ENCODE data around the gene CD22.

DNA sequence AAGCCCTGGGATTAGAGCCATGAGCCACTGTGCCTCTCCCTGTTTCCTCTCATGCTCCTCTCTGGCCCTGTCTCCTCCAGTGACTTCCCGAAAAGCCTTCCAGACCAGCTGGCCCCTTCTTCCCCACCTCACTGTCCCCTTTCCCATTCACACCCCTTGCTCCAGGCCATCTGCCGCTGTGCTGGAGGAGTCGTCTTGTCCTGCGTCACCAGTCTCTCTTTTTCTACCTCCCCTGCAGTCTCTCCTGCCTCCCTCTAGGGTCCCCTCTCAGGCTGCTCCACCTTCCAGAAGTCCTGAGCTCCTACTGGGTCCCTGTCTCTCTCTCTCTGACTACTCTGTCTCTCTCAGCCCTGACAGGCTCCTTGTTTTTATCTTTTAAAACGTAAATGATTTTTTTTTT, 13.4 kb downstream of the CD22 start:
- TF ChIP-seq TCF12 (IDR thresholded peaks at IDR 0.05): no peak
- no peak for TF ChIP-seq TCF12 (CRISPR knock-in tag; IDR thresholded peaks at IDR 0.05)
- no peak for TF ChIP-seq EP300 (IDR thresholded peaks at IDR 0.05; ENCODE audit: low read depth in 2 of 2, low read length in 2 of 2)
- no peak for TF ChIP-seq EP300 (CRISPR knock-in tag; IDR thresholded peaks at IDR 0.05; ENCODE audit: borderline replicate concordance)
- TF ChIP-seq CBX2 (IDR thresholded peaks at IDR 0.05; ENCODE audit: low read depth, low read length): no peak
- TF ChIP-seq CBX2 (CRISPR knock-in tag; IDR thresholded peaks at IDR 0.05; ENCODE audit: low read depth): no peak
- TF ChIP-seq CREB1 (IDR thresholded peaks at IDR 0.05): no peak
- no peak for TF ChIP-seq CREB1 (CRISPR knock-in tag; IDR thresholded peaks at IDR 0.05)
- TF ChIP-seq ZFP36L1 (CRISPR knock-in tag; IDR thresholded peaks at IDR 0.05): no peak
- TF ChIP-seq, protein P1, sequence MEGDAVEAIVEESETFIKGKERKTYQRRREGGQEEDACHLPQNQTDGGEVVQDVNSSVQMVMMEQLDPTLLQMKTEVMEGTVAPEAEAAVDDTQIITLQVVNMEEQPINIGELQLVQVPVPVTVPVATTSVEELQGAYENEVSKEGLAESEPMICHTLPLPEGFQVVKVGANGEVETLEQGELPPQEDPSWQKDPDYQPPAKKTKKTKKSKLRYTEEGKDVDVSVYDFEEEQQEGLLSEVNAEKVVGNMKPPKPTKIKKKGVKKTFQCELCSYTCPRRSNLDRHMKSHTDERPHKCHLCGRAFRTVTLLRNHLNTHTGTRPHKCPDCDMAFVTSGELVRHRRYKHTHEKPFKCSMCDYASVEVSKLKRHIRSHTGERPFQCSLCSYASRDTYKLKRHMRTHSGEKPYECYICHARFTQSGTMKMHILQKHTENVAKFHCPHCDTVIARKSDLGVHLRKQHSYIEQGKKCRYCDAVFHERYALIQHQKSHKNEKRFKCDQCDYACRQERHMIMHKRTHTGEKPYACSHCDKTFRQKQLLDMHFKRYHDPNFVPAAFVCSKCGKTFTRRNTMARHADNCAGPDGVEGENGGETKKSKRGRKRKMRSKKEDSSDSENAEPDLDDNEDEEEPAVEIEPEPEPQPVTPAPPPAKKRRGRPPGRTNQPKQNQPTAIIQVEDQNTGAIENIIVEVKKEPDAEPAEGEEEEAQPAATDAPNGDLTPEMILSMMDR (CRISPR knock-in tag; IDR thresholded peaks at IDR 0.05): no peak
- TF ChIP-seq ZBTB26 (CRISPR knock-in tag; IDR thresholded peaks at IDR 0.05; ENCODE audit: borderline replicate concordance): no peak
- no peak for TF ChIP-seq RELA (CRISPR knock-in tag; IDR thresholded peaks at IDR 0.05)
- no peak for TF ChIP-seq BRCA1 (CRISPR knock-in tag; IDR thresholded peaks at IDR 0.05)

All from HepG2 (cell line).